SJSA1 (cell line): ENCODE results near the gene CCL27. TPM values are rescaled to one million over a fixed set of nuclear protein-coding genes. Genes with fewer than 3 reads are reported as not detected.

ENCODE experiments used
- DNase-seq, 2 experiments: peaks; one replicate each; pipeline ENCODE4 v3.0.0-alpha.2; 2015 to 2020; ENCODE audit warnings: low spot score in 2 of 2, low read depth in 1 of 2
- H3K27ac ChIP-seq: fragments of 250-450 bp; sonication (Bioruptor Pico); 2 replicates; pipeline ENCODE4 v1.5.1; 2020; ENCODE audit warnings: mild to moderate bottlenecking, moderate library complexity
- H3K27me3 ChIP-seq: fragments of 250-450 bp; sonication (Bioruptor Pico); replicated peaks from 2 replicates; pipeline ENCODE4 v1.5.1; 2020; ENCODE audit warnings: mild to moderate bottlenecking, moderate library complexity
- H3K36me3 ChIP-seq: fragments of 250-450 bp; sonication (Bioruptor Pico); 2 replicates; pipeline ENCODE4 v1.5.1; 2020; ENCODE audit warnings: mild to moderate bottlenecking
- H3K4me1 ChIP-seq: fragments of 250-450 bp; sonication (Bioruptor Pico); replicated peaks from 2 replicates; pipeline ENCODE4 v1.6.1; 2021; ENCODE audit warnings: mild to moderate bottlenecking
- H3K4me3 ChIP-seq: fragments of 250-450 bp; sonication (Bioruptor Pico); 2 replicates; pipeline ENCODE4 v1.5.1; 2020; ENCODE audit warnings: mild to moderate bottlenecking
- H3K9me3 ChIP-seq: fragments of 250-450 bp; sonication (Bioruptor Pico); replicated peaks from 2 replicates; pipeline ENCODE4 v1.5.1; 2020; ENCODE audit warnings: mild to moderate bottlenecking
- total RNA-seq: library from RNA; depleted of rRNA; stranded (reverse); fragments of >200 nt; shearing (Covaris generic); gene quantifications from 2 replicates; pipeline ENCODE4 v1.2.3, GENCODE V29; 2014

CCL27 gene
- total RNA-seq, 1 experiment from 2014 or later, result not detected

DNA sequence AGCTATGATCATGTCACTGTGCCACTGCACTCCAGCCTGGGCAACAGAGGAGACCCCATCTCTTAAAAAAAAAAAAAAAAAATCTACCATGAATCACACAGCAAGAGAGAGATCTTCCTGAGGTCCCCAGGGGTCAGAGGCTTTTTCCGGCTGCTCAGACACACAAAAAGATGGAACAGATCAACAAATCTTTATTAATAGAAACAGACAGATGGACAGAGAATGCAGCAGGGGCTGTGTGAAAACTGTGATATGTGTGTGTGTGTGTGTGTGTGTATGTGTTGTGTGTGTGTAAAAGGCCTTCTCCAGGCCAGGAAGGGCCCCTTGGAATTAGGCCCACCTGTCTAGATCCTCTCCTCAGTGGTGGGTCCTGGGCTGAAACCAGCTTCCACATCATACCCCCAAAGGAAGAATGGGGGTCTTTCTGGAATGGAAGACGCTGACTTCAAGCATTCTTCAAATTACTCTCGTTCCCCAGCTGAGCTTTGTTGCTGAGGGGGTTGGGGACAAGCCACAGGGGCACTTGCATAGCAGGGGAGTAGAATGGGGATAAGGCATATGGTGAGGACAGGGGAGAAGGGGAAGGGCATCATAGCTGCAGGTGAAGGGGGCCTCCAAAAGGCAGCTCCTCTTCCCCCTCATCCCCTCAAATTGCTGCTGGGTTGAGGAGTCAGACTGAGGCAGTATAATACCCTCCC, 27.8 kb downstream of the CCL27 start:
- Histone ChIP-seq H3K4me3 (no peak overlapping the region), H3K27me3 (no peaks in the 10 kb centered on the region), H3K36me3 (no peaks in the 10 kb centered on the region), H3K4me1 (peaks cover 15% of the 10 kb centered on the region), H3K9me3 (no peaks in the 10 kb centered on the region), H3K27ac (no peak overlapping the region)
- no peak for DNase-seq

- Histone ChIP-seq H3K4me1 (peaks cover 15% of the 10 kb centered on the region), H3K36me3 (no peaks in the 10 kb centered on the region), H3K27me3 (peaks cover 7% of the 10 kb centered on the region; the same call in 1 of the 2 replicates), H3K9me3 (no peaks in the 10 kb centered on the region), H3K4me3 (no peak overlapping the region), H3K27ac (no peak overlapping the region)
- peak; percentile 26 to 48 for DNase-seq
Measured at GRCh38 chr9:34633851-34634550, 28.5 kb downstream of the CCL27 start.

GRCh38 chr9:34633166-34633565, 29.3 kb downstream of the CCL27 start:
- H3K27me3 ChIP-seq, result peaks cover 15% of the 10 kb centered on the region; the same call in 1 of the 2 replicates

DNA sequence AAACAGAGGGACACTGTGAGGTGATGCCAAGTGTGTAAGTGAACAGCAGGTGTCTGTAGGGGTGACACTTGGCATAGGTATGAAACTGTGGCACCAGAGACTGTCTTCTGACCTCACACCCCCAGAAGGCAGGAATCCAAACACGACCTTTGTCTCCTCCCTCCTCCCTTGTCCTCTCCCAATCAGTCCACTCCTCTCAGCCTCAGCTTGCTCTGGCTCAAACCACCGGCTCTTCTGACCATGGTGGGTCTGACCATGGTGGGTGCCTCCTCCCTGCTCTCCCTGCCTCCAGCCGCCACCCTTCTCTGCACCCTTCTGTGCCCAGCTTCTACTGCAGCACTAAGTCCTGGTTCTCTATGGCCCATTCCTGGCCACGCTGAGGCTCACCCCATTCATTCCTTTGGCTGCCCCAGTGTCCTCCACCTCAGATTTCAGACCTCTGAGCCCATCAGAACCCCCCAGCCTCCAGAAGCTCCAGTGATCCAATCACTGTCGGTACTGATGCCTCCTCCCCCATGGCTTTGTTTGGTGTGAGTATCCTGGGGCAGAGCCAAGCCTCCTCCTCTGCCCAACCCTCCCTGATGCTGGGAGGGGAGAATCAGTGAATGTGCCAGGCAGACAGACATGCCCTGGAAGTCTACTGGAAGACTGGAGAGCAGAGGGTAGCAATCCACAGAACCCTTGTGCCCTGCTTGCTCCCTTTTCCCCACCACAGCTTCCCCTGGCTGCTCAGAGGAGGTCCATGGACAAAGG, 31.9 kb downstream of the CCL27 start:
- H3K9me3 ChIP-seq, result no peaks in the 10 kb centered on the region
- H3K4me3 ChIP-seq, result no peak overlapping the region
- peaks cover 27% of the 10 kb centered on the region for H3K27me3 ChIP-seq
- no peak overlapping the region for H3K27ac ChIP-seq
- 0 out of 2 replicates have a peak, but pooled peaks cover 3% of the 10 kb centered on the region for H3K4me1 ChIP-seq
- no peaks in the 10 kb centered on the region for H3K36me3 ChIP-seq
- no peak for DNase-seq

More at GRCh38 chr9:34633166-34633565, 29.3 kb downstream of the CCL27 start:
- no peaks in the 10 kb centered on the region for H3K9me3 ChIP-seq
- no peaks in the 10 kb centered on the region for H3K36me3 ChIP-seq
- no peak overlapping the region for H3K4me3 ChIP-seq
- DNase-seq, result no peak
- H3K27ac ChIP-seq, result no peak overlapping the region
- peaks cover 15% of the 10 kb centered on the region for H3K4me1 ChIP-seq

GRCh38 chr9:34629491-34629808, 33.0 kb downstream of the CCL27 start:
- Histone ChIP-seq H3K27ac (no peak overlapping the region), H3K4me3 (no peak overlapping the region), H3K9me3 (no peaks in the 10 kb centered on the region), H3K36me3 (no peaks in the 10 kb centered on the region), H3K27me3 (peaks cover 27% of the 10 kb centered on the region), H3K4me1 (0 out of 2 replicates have a peak, but pooled peaks cover 3% of the 10 kb centered on the region)
- DNase-seq, result no peak

DNA sequence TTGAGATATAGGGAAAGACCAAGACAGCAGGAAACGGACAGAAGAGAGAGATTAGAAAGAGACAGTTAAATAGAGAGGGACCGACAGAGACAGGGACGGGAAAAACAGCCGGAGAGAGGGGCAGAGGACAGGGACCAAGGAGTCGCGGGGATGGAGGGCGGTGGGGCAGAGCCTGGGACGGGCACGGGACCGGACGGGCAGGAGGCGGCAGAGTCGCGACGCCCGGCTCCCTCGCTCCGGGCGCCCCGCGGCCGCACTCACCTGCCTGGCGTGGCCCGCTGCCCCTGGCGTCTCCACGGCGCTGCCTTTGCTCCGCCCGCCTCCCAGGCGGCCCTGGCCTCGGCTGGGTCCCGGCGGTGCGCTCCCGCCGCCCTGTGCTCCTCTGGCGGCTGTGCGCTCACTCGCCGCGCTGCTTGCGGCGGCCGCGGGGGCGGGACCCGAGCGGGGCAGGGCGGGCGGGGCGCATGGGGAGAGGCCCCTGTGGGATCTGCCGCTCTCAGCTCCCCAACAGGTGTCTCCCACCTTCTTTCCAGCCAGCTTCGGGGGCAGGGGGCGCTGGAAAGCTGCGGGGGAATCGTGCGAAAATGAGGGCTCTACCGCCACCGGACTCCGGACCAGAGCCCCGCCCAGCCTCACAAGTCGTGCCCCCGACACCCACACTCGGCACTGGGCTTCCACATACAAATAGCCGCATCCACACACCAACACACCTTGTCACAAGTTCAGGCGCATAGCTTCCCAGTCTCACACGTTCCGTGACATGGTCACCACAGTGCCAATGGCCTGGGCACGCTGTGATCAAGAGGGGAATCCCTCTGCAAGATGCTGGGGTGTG, 33.6 kb downstream of the CCL27 start, which contains the start of gene ARID3C:
ARID3C (minus strand) TSS at position 411 of the 835 bp plus-strand sequence. CDS start 1,052 bp downstream, outside the sequence.
- Histone ChIP-seq H3K27ac (no peak within 1 kb of the TSS), H3K4me1 (0 out of 2 replicates have a peak, but pooled peaks cover 3% of the 10 kb centered on the region), H3K27me3 (peaks cover 27% of the 10 kb centered on the region), H3K36me3 (no peaks in the 10 kb centered on the region), H3K9me3 (no peaks in the 10 kb centered on the region), H3K4me3 (no peak within 1 kb of the TSS)
- no peak for DNase-seq

- DNase-seq, result no peak
- Histone ChIP-seq H3K36me3 (no peaks in the 10 kb centered on the region), H3K27me3 (peaks cover 27% of the 10 kb centered on the region), H3K27ac (no peak overlapping the region), H3K9me3 (no peaks in the 10 kb centered on the region), H3K4me3 (no peak overlapping the region), H3K4me1 (0 out of 2 replicates have a peak, but pooled peaks cover 3% of the 10 kb centered on the region)
Measured at GRCh38 chr9:34627716-34628655, 34.5 kb downstream of the CCL27 start.

DNA sequence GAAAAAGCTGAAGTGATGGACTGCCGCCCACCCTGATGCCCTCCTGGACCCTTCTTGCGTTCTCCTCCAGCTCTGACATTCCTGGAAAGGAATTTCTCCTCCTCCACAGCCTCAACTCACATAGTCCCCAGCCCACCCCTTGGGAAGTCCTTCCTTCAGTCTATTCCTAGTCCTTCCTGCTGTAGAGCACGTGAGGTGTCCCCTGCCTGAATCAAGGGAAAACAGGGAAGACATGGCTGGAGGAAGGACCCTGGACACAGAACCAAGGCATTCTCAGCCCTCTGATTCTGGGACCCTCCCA, 37.3 kb downstream of the CCL27 start:
- no peak overlapping the region for H3K4me3 ChIP-seq

GRCh38 chr9:34624475-34625185, 37.8 kb downstream of the CCL27 start:
- Histone ChIP-seq H3K4me1 (0 out of 2 replicates have a peak, but pooled peaks cover 3% of the 10 kb centered on the region), H3K27ac (no peak overlapping the region), H3K36me3 (peaks cover 3% of the 10 kb centered on the region; the same call in 1 of the 2 replicates), H3K9me3 (no peaks in the 10 kb centered on the region), H3K27me3 (peaks cover 26% of the 10 kb centered on the region), H3K4me3 (no peak overlapping the region)
- no peak for DNase-seq

More for the DNA sequence above, 37.3 kb downstream of the CCL27 start:
- DNase-seq, result no peak
- Histone ChIP-seq H3K4me1 (0 out of 2 replicates have a peak, but pooled peaks cover 3% of the 10 kb centered on the region), H3K27me3 (peaks cover 27% of the 10 kb centered on the region), H3K9me3 (no peaks in the 10 kb centered on the region), H3K36me3 (peaks cover 1% of the 10 kb centered on the region; the same call in 1 of the 2 replicates), H3K27ac (no peak overlapping the region)

- Histone ChIP-seq H3K4me1 (0 out of 2 replicates have a peak, but pooled peaks cover 5% of the 10 kb centered on the region), H3K27ac (no peak overlapping the region), H3K4me3 (no peak overlapping the region), H3K36me3 (peaks cover 3% of the 10 kb centered on the region; the same call in 1 of the 2 replicates), H3K9me3 (no peaks in the 10 kb centered on the region), H3K27me3 (peaks cover 16% of the 10 kb centered on the region)
- DNase-seq, result no peak
Measured at GRCh38 chr9:34623374-34624235, 38.9 kb downstream of the CCL27 start.
